ENCODE results near the gene PRCD. TPM values are rescaled to one million over a fixed set of nuclear protein-coding genes. Genes with fewer than 3 reads are reported as not detected.
"Not testable (repeated sequence)": the region's sequence is repeated elsewhere in the genome, so short reads cannot be mapped to it uniquely, and the experiment has no call there.

Gene PRCD
- total RNA-seq, 1 donor: 2.2 TPM

DNA sequence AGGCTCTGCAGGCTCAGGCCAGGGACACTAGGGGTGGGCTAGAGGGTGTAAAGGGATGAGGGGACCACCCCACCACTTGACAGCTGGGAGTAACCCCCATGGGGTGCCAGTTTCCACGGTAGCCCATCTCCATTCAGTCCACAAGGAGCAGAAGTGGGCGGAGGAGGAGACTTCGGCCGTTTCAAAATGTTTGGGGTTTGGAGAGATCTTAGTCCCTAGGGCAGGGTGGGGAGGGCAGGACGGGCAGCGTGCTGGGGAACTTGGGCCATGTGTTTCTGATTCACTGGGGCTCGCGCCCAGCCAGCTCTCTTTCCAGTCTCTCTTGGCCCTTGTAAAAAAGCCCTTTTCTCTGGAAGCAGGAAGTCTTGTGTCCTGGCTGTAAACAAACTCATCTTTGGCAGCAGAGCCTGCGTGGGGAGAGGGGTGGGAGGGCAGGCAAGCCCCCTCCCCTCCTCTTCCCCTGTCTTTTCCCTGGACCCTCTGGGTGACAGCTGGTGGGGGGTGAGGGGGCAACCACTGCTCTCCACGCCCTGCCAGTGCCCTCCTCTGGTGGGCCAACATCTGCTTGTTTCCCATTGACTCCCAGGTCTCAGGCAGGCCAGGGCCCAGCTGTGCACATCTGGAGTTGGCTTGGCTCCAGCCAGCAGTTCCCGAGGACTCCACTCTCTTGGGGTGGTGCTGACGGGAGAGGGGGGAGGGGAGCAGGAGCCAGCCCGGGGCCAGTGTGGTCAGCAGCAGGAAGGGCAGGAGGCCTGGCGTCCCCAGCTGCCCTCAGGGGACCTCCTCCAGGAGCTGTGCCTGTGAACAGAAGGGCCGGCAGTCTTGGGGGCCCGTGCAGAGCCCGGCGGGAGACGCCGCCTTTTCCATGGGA lies 10.4 kb upstream of the PRCD start:
- DNase-seq (ENCODE audit: low read depth): peak; percentile 98
- TF ChIP-seq, protein P1, sequence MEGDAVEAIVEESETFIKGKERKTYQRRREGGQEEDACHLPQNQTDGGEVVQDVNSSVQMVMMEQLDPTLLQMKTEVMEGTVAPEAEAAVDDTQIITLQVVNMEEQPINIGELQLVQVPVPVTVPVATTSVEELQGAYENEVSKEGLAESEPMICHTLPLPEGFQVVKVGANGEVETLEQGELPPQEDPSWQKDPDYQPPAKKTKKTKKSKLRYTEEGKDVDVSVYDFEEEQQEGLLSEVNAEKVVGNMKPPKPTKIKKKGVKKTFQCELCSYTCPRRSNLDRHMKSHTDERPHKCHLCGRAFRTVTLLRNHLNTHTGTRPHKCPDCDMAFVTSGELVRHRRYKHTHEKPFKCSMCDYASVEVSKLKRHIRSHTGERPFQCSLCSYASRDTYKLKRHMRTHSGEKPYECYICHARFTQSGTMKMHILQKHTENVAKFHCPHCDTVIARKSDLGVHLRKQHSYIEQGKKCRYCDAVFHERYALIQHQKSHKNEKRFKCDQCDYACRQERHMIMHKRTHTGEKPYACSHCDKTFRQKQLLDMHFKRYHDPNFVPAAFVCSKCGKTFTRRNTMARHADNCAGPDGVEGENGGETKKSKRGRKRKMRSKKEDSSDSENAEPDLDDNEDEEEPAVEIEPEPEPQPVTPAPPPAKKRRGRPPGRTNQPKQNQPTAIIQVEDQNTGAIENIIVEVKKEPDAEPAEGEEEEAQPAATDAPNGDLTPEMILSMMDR (IDR thresholded peaks at IDR 0.05; ENCODE audit: insufficient read depth, low read depth, low read length): no peak
- peak overlapping the region; percentile 9 for H3K4me3 ChIP-seq (ENCODE audit: low read depth, low read length)

GRCh38 chr17:76530095-76530723 lies 9.6 kb upstream of the PRCD start:
- H3K4me3 ChIP-seq (ENCODE audit: low read depth, low read length): no peak overlapping the region
- DNase-seq (ENCODE audit: low read depth): peak; percentile 92
- TF ChIP-seq, protein P1 (IDR thresholded peaks at IDR 0.05; ENCODE audit: insufficient read depth, low read depth, low read length): no peak

DNA sequence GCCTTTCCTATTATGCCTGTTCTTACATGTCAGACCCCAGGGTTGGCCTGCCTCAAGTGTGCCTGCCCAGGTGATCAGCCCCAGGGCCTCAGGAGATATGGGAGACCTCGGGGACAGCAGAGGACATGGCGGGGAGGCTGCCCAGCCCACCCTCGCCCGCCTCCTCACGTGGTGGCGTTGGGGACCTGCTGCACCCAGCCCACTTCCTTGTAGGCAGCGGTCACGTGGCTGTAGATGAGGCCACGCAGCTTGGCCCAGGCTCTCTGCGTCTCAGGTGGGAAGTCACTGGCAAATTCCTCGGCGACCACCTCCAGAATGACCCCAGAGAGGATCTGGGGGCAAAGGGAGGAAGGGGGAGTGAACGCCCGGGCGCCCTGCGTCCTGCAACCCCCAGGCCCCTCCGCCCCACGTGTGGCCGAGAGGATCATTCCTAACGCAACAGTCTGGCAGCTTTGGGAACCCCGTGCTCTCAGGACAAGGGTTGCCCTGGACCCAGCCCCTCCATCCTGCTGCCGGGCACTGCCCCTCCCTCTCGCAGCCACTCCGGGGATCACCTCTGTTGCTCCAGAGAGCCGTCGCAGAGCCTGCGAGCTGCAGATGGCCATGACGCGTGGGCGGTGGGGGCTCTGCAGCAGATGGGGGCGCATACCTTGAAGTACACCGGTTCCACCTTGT lies 8.9 kb upstream of the PRCD start:
- DNase-seq (ENCODE audit: low read depth): no peak
- TF ChIP-seq, protein P1 (IDR thresholded peaks at IDR 0.05; ENCODE audit: insufficient read depth, low read depth, low read length): no peak
- no peak overlapping the region for H3K4me3 ChIP-seq (ENCODE audit: low read depth, low read length)

GRCh38 chr17:76531486-76532038 lies 8.3 kb upstream of the PRCD start:
- H3K4me3 ChIP-seq (ENCODE audit: low read depth, low read length): no peak overlapping the region
- DNase-seq (ENCODE audit: low read depth): no peak
- TF ChIP-seq, protein P1 (IDR thresholded peaks at IDR 0.05; ENCODE audit: insufficient read depth, low read depth, low read length): no peak

DNA sequence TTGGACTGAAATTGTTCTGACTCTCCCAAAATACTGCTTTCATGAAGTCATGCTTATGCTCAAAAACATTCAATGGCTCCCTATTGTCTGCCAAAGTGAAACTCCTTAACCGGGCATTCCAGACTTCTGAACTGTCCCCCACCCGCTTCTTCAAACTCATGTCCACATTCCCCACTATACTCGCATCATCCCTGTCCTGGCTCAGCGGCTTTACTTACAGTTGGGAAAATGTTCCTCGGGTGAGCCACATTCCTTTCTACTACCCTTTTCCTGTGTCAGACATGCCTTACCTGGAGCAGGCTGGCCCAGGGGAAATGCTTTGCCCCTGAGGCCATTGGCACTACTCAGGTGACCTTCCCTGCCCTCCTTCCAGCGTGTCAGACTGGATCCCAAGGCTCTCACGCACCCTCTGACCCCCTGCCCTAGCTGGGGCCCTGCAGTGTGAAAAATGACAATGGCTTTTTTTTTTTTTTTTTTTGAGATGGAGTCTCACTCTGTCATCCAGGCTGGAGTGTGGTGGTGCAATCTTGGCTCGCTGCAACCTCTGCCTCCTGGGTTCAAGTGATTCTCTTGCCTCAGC lies 7.7 kb upstream of the PRCD start:
- no peak for DNase-seq (ENCODE audit: low read depth)
- no peak overlapping the region for H3K4me3 ChIP-seq (ENCODE audit: low read depth, low read length)
- TF ChIP-seq, protein P1 (IDR thresholded peaks at IDR 0.05; ENCODE audit: insufficient read depth, low read depth, low read length): no peak

DNA sequence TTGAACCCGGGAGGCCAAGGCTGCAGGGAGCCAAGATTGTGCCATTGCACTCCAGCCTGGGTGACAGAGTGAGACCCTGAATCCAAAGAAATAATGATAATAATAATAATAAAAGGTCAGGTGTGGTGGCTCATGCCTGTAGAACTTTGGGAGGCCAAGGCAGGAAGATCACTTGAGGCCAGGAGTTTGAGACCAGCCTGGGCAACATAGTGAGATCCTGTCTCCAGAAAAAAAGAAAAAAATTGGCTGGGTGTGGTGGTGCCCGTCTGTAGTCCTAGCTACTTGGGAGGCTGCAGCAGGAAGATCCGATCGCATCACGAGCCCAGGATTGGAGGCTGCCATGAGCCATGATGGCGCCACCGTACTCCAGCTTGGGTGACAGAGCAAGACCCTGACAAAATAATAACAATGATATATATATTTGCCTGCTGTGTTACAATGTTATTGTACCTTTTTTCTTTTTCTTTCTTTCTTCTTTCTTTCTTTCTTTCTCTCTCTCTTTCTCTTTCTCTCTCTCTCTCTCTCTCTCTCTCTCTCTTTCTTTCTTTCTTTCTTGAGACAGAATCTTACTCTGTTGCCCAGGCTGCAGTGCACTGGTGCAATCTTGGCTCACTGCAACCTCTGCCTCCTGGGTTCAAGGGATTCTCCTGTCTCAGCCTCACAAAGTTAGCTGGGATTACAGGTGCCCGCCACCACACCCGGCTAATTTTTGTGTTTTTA lies 6.0 kb upstream of the PRCD start:
- not testable (repeated sequence) for H3K4me3 ChIP-seq (ENCODE audit: low read depth, low read length); DNase-seq (ENCODE audit: low read depth)

All from fibroblast of villous mesenchyme (primary cell).